ENCODE measurements around the gene PEX5L.

- no peak for TF ChIP-seq CTCF (IDR thresholded peaks at IDR 0.05)
- no peak for TF ChIP-seq POLR2A (IDR thresholded peaks at IDR 0.05)
Measured at GRCh38 chr3:179932674-179933073, 104.1 kb downstream of the PEX5L start.

Data from gastroesophageal sphincter (tissue), 3 donors.